MCF 10A (cell line): ENCODE results near the gene CCT3. TPM values are rescaled to one million over a fixed set of nuclear protein-coding genes. Genes with fewer than 3 reads are reported as not detected.
A peak's percentile ranks its signal among the peaks of the same experiment; 100 is the strongest.
"Not testable (repeated sequence)": the region's sequence is repeated elsewhere in the genome, so short reads cannot be mapped to it uniquely, and the experiment has no call there.

Experiments used
- BruUV-seq: library from RNA; stranded (reverse); fragments of 400-500 nt; replicated peaks from 2 replicates; lab custom pipeline; 2021; lab: Mats Ljungman, UMichigan
- CTCF ChIA-PET: fragments of 300-600 bp; sonication (Branson Sonifier 250); formaldehyde crosslinking; extraction: SDS; loops from one replicate; lab custom pipeline; 2021; ENCODE audit warnings: antibody characterized with exemption, inconsistent platforms; lab: Yijun Ruan, JAX
- POLR2A ChIA-PET: fragments of 300-600, 350-650 bp; sonication (Branson Sonifier 250); formaldehyde crosslinking; extraction: SDS; loops from one replicate; lab custom pipeline; 2020; ENCODE audit warnings: antibody characterized with exemption, inconsistent platforms; lab: Yijun Ruan, JAX
- DNase-seq: peaks from one replicate; pipeline ENCODE4 v3.0.0-alpha.2; 2018; ENCODE audit not compliant: unreplicated experiment
- H3K27ac Mint-ChIP-seq: one replicate; pipeline ENCODE4 v1.8.0; 2022; ENCODE audit warnings: mild to moderate bottlenecking, low read depth, mixed read lengths; ENCODE audit not compliant: unreplicated experiment
- H3K27me3 Mint-ChIP-seq: one replicate; pipeline ENCODE4 v1.8.0; 2022; ENCODE audit warnings: mixed read lengths; ENCODE audit not compliant: insufficient read depth, unreplicated experiment
- H3K36me3 Mint-ChIP-seq: one replicate; pipeline ENCODE4 v1.8.0; 2022; ENCODE audit warnings: mild to moderate bottlenecking, moderate library complexity, mixed read lengths; ENCODE audit not compliant: insufficient read depth, unreplicated experiment
- H3K4me1 Mint-ChIP-seq: one replicate; pipeline ENCODE4 v1.8.0; 2022; ENCODE audit warnings: mixed read lengths; ENCODE audit not compliant: insufficient read depth, unreplicated experiment
- H3K4me3 Mint-ChIP-seq: one replicate; pipeline ENCODE4 v1.8.0; 2022; ENCODE audit warnings: mild to moderate bottlenecking, moderate library complexity, mixed read lengths; ENCODE audit not compliant: unreplicated experiment
- H3K9me3 Mint-ChIP-seq: one replicate; pipeline ENCODE4 v1.8.0; 2022; ENCODE audit warnings: mixed read lengths; ENCODE audit not compliant: unreplicated experiment
- CTCF ChIP-seq: fragments of 200-600 bp; IDR thresholded peaks from one replicate; pipeline ENCODE4 v1.8.0; 2022; ENCODE audit warnings: antibody characterized with exemption, mild to moderate bottlenecking; ENCODE audit not compliant: unreplicated experiment
- intact Hi-C: fragments of 100-400 bp; cut with micrococcal nuclease; formaldehyde crosslinking; loops from 2 replicates; pipeline ENCODE4 v1.14.1; 2022
- total RNA-seq: library from RNA; stranded (reverse); gene quantifications from 2 replicates; pipeline ENCODE4 v1.2.3, GENCODE V29; 2022

Gene CCT3
- total RNA-seq, 1 experiment from 2014 or later = 574 TPM

DNA sequence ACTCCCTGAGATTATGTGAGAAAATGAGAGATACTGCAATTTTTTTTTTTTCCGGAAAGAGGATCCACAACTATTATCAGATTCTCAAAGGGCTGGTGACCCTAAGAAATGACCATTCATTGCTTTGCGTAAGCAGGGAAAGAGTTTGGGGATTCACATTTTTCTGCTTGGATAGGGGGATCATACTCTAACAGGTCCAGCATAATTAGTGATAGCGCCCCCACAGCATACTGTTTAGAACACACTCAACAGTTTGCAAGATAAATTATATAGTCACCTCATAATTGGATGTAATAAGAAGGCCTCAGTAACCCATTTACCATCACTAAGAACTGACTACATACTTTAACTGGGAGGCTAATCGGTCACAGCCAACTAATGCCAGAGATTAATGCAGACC, 1.9 kb downstream of the CCT3 start:
- Mint-ChIP-seq H3K9me3 (no peaks in the 10 kb centered on the region), H3K4me3 (peak overlapping the region; percentile 96), H3K27ac (peak overlapping the region; percentile 76), H3K27me3 (no peaks in the 10 kb centered on the region), H3K36me3 (peaks cover 57% of the 10 kb centered on the region), H3K4me1 (peaks cover 24% of the 10 kb centered on the region)
- ChIA-PET POLR2A (interaction anchor here (0.6 to 3.1 kb wide), 11 partner anchors 10 to 1926 kb away, joined by 3 to 39 read pairs (median 4); partner anchors contain the start of genes MEF2D, PMF1 and SMG5), CTCF (interaction anchor here (0.6 to 10.0 kb wide), 13 partner anchors 9 to 437 kb away, joined by 3 to 152 read pairs (median 4); no protein-coding TSS in a partner anchor)
- TF ChIP-seq CTCF = peak; percentile 24
- intact Hi-C loops = no loop called here
- no TSS peak for BruUV-seq
- DNase-seq = peak; percentile 32

DNA sequence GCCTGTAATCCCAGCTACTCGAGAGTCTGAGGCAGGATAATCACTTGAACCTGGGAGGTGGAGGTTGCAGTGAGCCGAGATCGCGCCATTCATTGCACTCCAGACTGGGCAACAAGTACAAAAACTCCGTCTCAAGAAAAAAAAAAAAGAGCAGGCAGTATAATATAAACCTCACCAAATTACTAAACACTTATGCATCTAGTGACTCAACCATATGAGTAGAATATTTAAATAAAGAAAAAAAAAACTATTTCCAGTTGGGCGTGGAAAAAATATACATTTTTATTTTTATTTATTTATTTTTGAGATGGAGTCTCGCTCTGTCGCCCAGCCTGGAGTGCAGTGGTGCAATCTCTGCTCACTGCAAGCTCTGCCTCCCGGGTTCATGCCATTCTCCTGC, 14.9 kb downstream of the CCT3 start:
- DNase-seq = peak; percentile 43
- intact Hi-C loops, H3K4me3 Mint-ChIP-seq, H3K27ac Mint-ChIP-seq, BruUV-seq, H3K27me3 Mint-ChIP-seq, H3K4me1 Mint-ChIP-seq, H3K9me3 Mint-ChIP-seq: not testable (repeated sequence)
- ChIA-PET POLR2A (interaction anchor here (0.6 to 1.7 kb wide), 4 partner anchors 11 to 41 kb away, joined by 4 to 7 read pairs (median 4); partner anchors contain the start of genes CCT3, SMG5 and TSACC), CTCF (interaction anchor here (11.1 kb wide), 1 partner anchor 10 kb away, joined by 152 read pairs; the partner anchor contains the start of genes CCT3 and TSACC)
- H3K36me3 Mint-ChIP-seq = peaks cover 93% of the 10 kb centered on the region

DNA sequence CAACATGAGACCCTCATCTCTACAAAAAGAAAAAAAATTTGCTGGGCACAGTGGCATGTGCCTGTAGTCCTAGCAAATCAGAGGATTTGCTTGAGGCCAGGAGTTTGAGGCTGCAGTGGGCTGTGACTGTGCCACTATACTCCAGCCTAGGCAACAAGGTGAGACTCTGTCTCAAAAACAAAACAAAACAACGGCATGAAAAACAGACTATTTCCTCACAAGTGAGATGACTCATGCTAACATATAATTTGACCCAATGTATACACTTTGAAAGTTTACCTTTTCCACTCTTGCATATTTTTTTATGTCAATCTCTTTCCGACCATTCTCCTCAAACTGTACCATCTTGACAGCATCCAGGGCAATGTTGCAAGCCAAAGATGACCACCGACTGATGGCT, 17.5 kb downstream of the CCT3 start:
- H3K27me3 Mint-ChIP-seq = no peaks in the 10 kb centered on the region
- H3K9me3 Mint-ChIP-seq = no peaks in the 10 kb centered on the region
- no peak overlapping the region for H3K4me3 Mint-ChIP-seq
- H3K36me3 Mint-ChIP-seq = peaks cover 99% of the 10 kb centered on the region
- POLR2A ChIA-PET = interaction anchor here (1.0 to 2.4 kb wide), 4 partner anchors 10 to 44 kb away, joined by 3 to 17 read pairs (median 3); partner anchors contain the start of genes SMG5 and TMEM79
- intact Hi-C loops = loop anchor here (2.0 kb wide), 1 partner anchor 58 kb away; no protein-coding TSS in a partner anchor
- DNase-seq = peak; percentile 53
- BruUV-seq = no TSS peak
- no peak for TF ChIP-seq CTCF
- peak overlapping the region; percentile 35 for H3K27ac Mint-ChIP-seq
- peaks cover 5% of the 10 kb centered on the region for H3K4me1 Mint-ChIP-seq
- CTCF ChIA-PET = interaction anchor here (0.9 to 11.1 kb wide), 11 partner anchors 8 to 243 kb away, joined by 3 to 152 read pairs (median 6); partner anchors contain the start of genes CCT3, SMG5, TMEM79 and TSACC

GRCh38 chr1:156319664-156320063, 18.4 kb downstream of the CCT3 start:
- TF ChIP-seq CTCF = peak; percentile 58
- ChIA-PET CTCF (interaction anchor here (0.6 to 11.1 kb wide), 28 partner anchors 10 to 244 kb away, joined by 3 to 152 read pairs (median 4); partner anchors contain the start of genes CCT3, GLMP, SMG5 and TMEM79), POLR2A (interaction anchor here (0.6 to 2.4 kb wide), 6 partner anchors 9 to 94 kb away, joined by 3 to 17 read pairs (median 4); partner anchors contain the start of genes CCT3, SMG5, TMEM79 and TSACC)
- intact Hi-C loops = loop anchor here (1.0 to 5.0 kb wide), 4 partner anchors 37 to 229 kb away; partner anchors contain the start of genes SMG5 and TMEM79
- Mint-ChIP-seq H3K9me3 (no peaks in the 10 kb centered on the region), H3K27ac (no peak overlapping the region), H3K36me3 (peaks cover 99% of the 10 kb centered on the region), H3K4me1 (peaks cover 5% of the 10 kb centered on the region), H3K27me3 (no peaks in the 10 kb centered on the region), H3K4me3 (no peak overlapping the region)
- no TSS peak for BruUV-seq
- peak; percentile 51 for DNase-seq
